HCT116 (cell line): ENCODE measurements around the gene SLC30A7. TPM values are rescaled to one million over a fixed set of nuclear protein-coding genes. Genes with fewer than 3 reads are reported as not detected.

Experiments used
- ATAC-seq: fragments of 200-7000 bp; cut with Tn5 transposase; 2 replicates; pipeline ENCODE4 v1.9.1; 2020; ENCODE audit warnings: mild to moderate bottlenecking, moderate library complexity
- BruUV-seq: library from RNA; stranded (reverse); fragments of 400-500 nt; replicated peaks from 2 replicates; lab custom pipeline; 2021; lab: Mats Ljungman, UMichigan
- CTCF ChIA-PET: fragments of 300-600 bp; sonication (Branson Sonifier 250); formaldehyde crosslinking; loops from one replicate; lab custom pipeline; 2021; ENCODE audit warnings: antibody characterized with exemption; lab: Charles Lee
- POLR2A ChIA-PET: fragments of 300-600, 350-600 bp; sonication (Branson Sonifier 250); formaldehyde crosslinking; loops from one replicate; lab custom pipeline; 2021; ENCODE audit warnings: antibody characterized with exemption; lab: Charles Lee
- RAD21 ChIA-PET, 2 experiments: fragments of 300-600 bp; sonication (Branson Sonifier 250); formaldehyde crosslinking; loops; one replicate each; lab custom pipeline; 2023; ENCODE audit warnings: low total read pairs in 2 of 2; ENCODE audit not compliant: uncharacterized antibody in 2 of 2, unreplicated experiment in 2 of 2, low non-redundant PET in 1 of 2; lab: Charles Lee
- DNase-seq: peaks from one replicate; pipeline ENCODE4 v3.0.0-alpha.2; 2010; ENCODE audit warnings: low read depth, low spot score
- H2AFZ ChIP-seq: fragments of 200-600 bp; shearing (Covaris generic), sonication (generic); 2 replicates; pipeline ENCODE4 v1.6.1; 2017; ENCODE audit warnings: low read depth, mixed run types, mixed read lengths, antibody characterized with exemption, low read length; ENCODE audit not compliant: poor library complexity, severe bottlenecking
- H3K27ac ChIP-seq: 2 replicates; pipeline ENCODE4 v1.5.1; 2012; ENCODE audit warnings: low read depth, low read length
- H3K27me3 ChIP-seq: fragments of 200-600 bp; sonication (generic); 2 replicates; pipeline ENCODE4 v1.6.1; 2016; ENCODE audit warnings: mixed run types, low read length, mixed read lengths; ENCODE audit not compliant: insufficient read depth
- H3K36me3 ChIP-seq, 2 experiments: fragments of 200-500 bp in 1 of 2; fragments of 200-600 bp in 1 of 2; sonication (Bioruptor generic) in 1 of 2; sonication (generic) in 1 of 2; 2 replicates each; pipeline versions ENCODE4 v1.5.1 to v1.6.1; 2014 to 2016; ENCODE audit warnings: low read length in 2 of 2, inconsistent platforms in 1 of 2, mixed read lengths in 1 of 2, mixed run types in 1 of 2; ENCODE audit not compliant: insufficient read depth in 2 of 2, control insufficient read depth in 1 of 2
- H3K4me1 ChIP-seq, 2 experiments: fragments of 200-600 bp in 1 of 2; sonication (generic) in 1 of 2; 2 replicates each; pipeline versions ENCODE4 v1.5.1 to v1.6.1; 2012 to 2017; ENCODE audit warnings: low read length in 2 of 2, inconsistent platforms in 1 of 2, mild to moderate bottlenecking in 1 of 2, mixed read lengths in 1 of 2, mixed run types in 1 of 2, moderate library complexity in 1 of 2; ENCODE audit not compliant: insufficient read depth in 2 of 2, control insufficient read depth in 1 of 2
- H3K4me2 ChIP-seq: fragments of 200-600 bp; sonication (generic); 2 replicates; pipeline ENCODE4 v1.6.1; 2017; ENCODE audit warnings: mixed run types, low read length, mixed read lengths
- H3K4me3 ChIP-seq, 2 experiments: fragments of 200-600 bp in 1 of 2; sonication (generic) in 1 of 2; replicated peaks in 1 of 2; 2 replicates each; pipeline ENCODE4 v1.5.1; 2011 to 2016; ENCODE audit warnings: low read length in 2 of 2, control low read depth in 1 of 2, low read depth in 1 of 2, mild to moderate bottlenecking in 1 of 2, mixed read lengths in 1 of 2, mixed run types in 1 of 2
- H3K79me2 ChIP-seq: fragments of 200-600 bp; sonication (generic); 2 replicates; pipeline ENCODE4 v1.6.1; 2017; ENCODE audit warnings: mild to moderate bottlenecking, mixed run types, low read length, moderate library complexity, mixed read lengths; ENCODE audit not compliant: insufficient read depth
- H3K9ac ChIP-seq: fragments of 200-600 bp; sonication (generic); 2 replicates; pipeline ENCODE4 v1.6.1; 2016; ENCODE audit warnings: low read length, mixed read lengths
- H3K9me2 ChIP-seq: fragments of 200-600 bp; sonication (generic), shearing (Covaris generic); 2 replicates; pipeline ENCODE4 v1.6.1; 2017; ENCODE audit warnings: mixed run types, mild to moderate bottlenecking, moderate library complexity; ENCODE audit not compliant: insufficient read depth
- H3K9me3 ChIP-seq, 2 experiments: fragments of 200-500 bp in 1 of 2; fragments of 200-600 bp in 1 of 2; sonication (Bioruptor generic) in 1 of 2; sonication (generic) in 1 of 2; 2 replicates each; pipeline ENCODE4 v1.6.1; 2014 to 2017; ENCODE audit warnings: low read length in 2 of 2, mixed read lengths in 2 of 2, inconsistent platforms in 1 of 2, low read depth in 1 of 2, mild to moderate bottlenecking in 1 of 2, mixed run types in 1 of 2, moderate library complexity in 1 of 2; ENCODE audit not compliant: control insufficient read depth in 1 of 2, insufficient read depth in 1 of 2
- H4K20me1 ChIP-seq: fragments of 200-600 bp; sonication (generic), shearing (Covaris generic); 2 replicates; pipeline ENCODE4 v1.6.1; 2017; ENCODE audit warnings: mixed run types, mild to moderate bottlenecking, moderate library complexity; ENCODE audit not compliant: insufficient read depth
- CBX3 ChIP-seq: IDR thresholded peaks from 2 replicates; pipeline ENCODE4 v1.6.1; 2012; ENCODE audit warnings: low read depth
- EGR1 ChIP-seq: IDR thresholded peaks from 2 replicates; pipeline ENCODE4 v1.6.1; 2012; ENCODE audit warnings: low read depth
- ELF1 ChIP-seq: IDR thresholded peaks from 2 replicates; pipeline ENCODE4 v1.6.1; 2012; ENCODE audit warnings: low read depth, borderline replicate concordance
- POLR2AphosphoS5 ChIP-seq: IDR thresholded peaks from 2 replicates; pipeline ENCODE4 v1.6.1; 2011; ENCODE audit warnings: mild to moderate bottlenecking, low read depth, low read length, moderate library complexity
- SP1 ChIP-seq: IDR thresholded peaks from 2 replicates; pipeline ENCODE4 v1.6.1; 2012; ENCODE audit warnings: low read depth
- TCF7L2 ChIP-seq: IDR thresholded peaks from 2 replicates; pipeline ENCODE4 v1.7.0; 2011; ENCODE audit warnings: borderline replicate concordance, inconsistent platforms; ENCODE audit not compliant: insufficient read depth, insufficient read length; ENCODE audit errors: extremely low read depth
- ZNF274 ChIP-seq: fragments of 200-500 bp; sonication (Bioruptor generic); IDR thresholded peaks from 2 replicates; pipeline ENCODE4 v1.6.1; 2014; ENCODE audit warnings: mild to moderate bottlenecking, low read depth, low read length, inconsistent platforms
- intact Hi-C: fragments of 100-400 bp; cut with micrococcal nuclease; formaldehyde crosslinking; loops from 2 replicates; pipeline ENCODE4 v1.10.0; 2022
- total RNA-seq: library from RNA; stranded (reverse); gene quantifications from one replicate; pipeline ENCODE4 v1.2.1, GENCODE V29; 2021; ENCODE audit not compliant: unreplicated experiment
- TF ChIP-seq, protein P1 (sequence below), 3 experiments: fragments of 200-600 bp in 1 of 3; sonication (generic) in 1 of 3; IDR thresholded peaks in 2 of 3; conservative IDR thresholded peaks in 1 of 3; 2 replicates each; pipeline ENCODE4 v1.5.1; 2012 to 2017; ENCODE audit warnings: low read depth in 2 of 3, low read length in 2 of 3, antibody characterized with exemption in 1 of 3, borderline replicate concordance in 1 of 3, control low read depth in 1 of 3, mild to moderate bottlenecking in 1 of 3, mixed read lengths in 1 of 3, mixed run types in 1 of 3, moderate library complexity in 1 of 3; ENCODE audit not compliant: insufficient read depth in 1 of 3
- TF ChIP-seq, protein P2 (sequence below): IDR thresholded peaks from 2 replicates; pipeline ENCODE4 v1.6.1; 2012

The SLC30A7 gene
- total RNA-seq, 1 experiment from 2014 or later: 23.3 TPM

DNA sequence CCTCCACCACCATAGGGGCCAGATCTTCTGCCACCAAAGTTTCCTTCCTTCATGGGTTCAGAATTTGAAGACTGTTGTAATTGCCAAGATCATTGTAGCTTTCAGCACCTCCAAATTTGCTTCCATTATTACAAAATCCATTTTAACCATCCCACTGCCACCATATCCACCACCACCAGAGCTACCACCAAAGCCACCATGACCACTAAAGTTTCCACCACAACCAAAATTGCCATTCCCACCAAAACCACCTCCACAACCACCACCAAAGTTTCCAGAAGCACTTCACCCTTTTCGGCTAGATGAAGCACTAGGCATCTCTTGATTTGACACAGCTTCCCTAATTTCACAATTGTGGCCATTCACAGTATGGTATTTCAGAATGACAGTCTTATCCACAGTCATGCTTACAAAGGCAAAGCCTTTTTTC, 45.2 kb downstream of the SLC30A7 start:
- Histone ChIP-seq H3K9ac (no peak overlapping the region), H3K27ac (no peak overlapping the region), H3K4me3 (no peak overlapping the region), H2AFZ (no peak overlapping the region), H3K27me3 (no peaks in the 10 kb centered on the region), H3K9me3 (no peaks in the 10 kb centered on the region), H4K20me1 (no peaks in the 10 kb centered on the region)
- POLR2A ChIA-PET: no interaction called here
- no peak for TF ChIP-seq ELF1
- no peak for TF ChIP-seq TCF7L2
- TF ChIP-seq, protein P1, sequence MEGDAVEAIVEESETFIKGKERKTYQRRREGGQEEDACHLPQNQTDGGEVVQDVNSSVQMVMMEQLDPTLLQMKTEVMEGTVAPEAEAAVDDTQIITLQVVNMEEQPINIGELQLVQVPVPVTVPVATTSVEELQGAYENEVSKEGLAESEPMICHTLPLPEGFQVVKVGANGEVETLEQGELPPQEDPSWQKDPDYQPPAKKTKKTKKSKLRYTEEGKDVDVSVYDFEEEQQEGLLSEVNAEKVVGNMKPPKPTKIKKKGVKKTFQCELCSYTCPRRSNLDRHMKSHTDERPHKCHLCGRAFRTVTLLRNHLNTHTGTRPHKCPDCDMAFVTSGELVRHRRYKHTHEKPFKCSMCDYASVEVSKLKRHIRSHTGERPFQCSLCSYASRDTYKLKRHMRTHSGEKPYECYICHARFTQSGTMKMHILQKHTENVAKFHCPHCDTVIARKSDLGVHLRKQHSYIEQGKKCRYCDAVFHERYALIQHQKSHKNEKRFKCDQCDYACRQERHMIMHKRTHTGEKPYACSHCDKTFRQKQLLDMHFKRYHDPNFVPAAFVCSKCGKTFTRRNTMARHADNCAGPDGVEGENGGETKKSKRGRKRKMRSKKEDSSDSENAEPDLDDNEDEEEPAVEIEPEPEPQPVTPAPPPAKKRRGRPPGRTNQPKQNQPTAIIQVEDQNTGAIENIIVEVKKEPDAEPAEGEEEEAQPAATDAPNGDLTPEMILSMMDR (IDR thresholded peaks at IDR 0.05 in 2 of 3, conservative IDR thresholded peaks at IDR 0.05 in 1 of 3; ENCODE audit: borderline replicate concordance in 1 of 3, insufficient read depth in 1 of 3, low read depth in 2 of 3, low read length in 2 of 3): no peak
- TF ChIP-seq SP1: no peak
- TF ChIP-seq ZNF274: no peak
- TF ChIP-seq CBX3: no peak
- TF ChIP-seq EGR1: no peak
- TF ChIP-seq, protein P2, sequence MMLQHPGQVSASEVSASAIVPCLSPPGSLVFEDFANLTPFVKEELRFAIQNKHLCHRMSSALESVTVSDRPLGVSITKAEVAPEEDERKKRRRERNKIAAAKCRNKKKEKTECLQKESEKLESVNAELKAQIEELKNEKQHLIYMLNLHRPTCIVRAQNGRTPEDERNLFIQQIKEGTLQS: no peak
- TF ChIP-seq POLR2AphosphoS5: no peak
- TF ChIP-seq, all 23 proteins: peak for 0
- ChIA-PET CTCF (no interaction called here), RAD21 (no interaction called here)
- ATAC-seq (no peak), DNase-seq (no peak)
- no TSS peak for BruUV-seq
- Histone ChIP-seq H3K4me1 (no peaks in the 10 kb centered on the region), H3K79me2 (peaks cover 4% of the 10 kb centered on the region; the same call in 1 of the 2 replicates), H3K36me3 (peaks cover 0 to 4% of the 10 kb centered on the region in 2 experiments; a peak in 1 of 4 replicates), H3K4me2 (no peak overlapping the region), H3K9me2 (no peaks in the 10 kb centered on the region)
- intact Hi-C loops: no loop called here
